Esophagus muscularis mucosa (tissue), 4 donors: ENCODE measurements around the gene LHX4.
A peak's percentile ranks its signal among the peaks of the same experiment; 100 is the strongest.

Source experiments
- EP300 ChIP-seq: sonication (generic); formaldehyde crosslinking; IDR thresholded peaks from one replicate; pipeline ENCODE4 v1.6.1; 2017; ENCODE audit warnings: antibody characterized with exemption
- POLR2AphosphoS5 ChIP-seq, 2 donors: sonication (generic); formaldehyde crosslinking; IDR thresholded peaks; one replicate each; pipeline ENCODE4 v1.6.1; 2017; ENCODE audit warnings: antibody characterized with exemption in 2 of 2
- TF ChIP-seq, protein P1 (sequence below), 3 experiments: fragments of 200-600 bp in 2 of 3; fragments of 450-650 bp in 1 of 3; sonication (generic) in 2 of 3; IDR thresholded peaks; one replicate each; pipeline ENCODE4 v1.5.1; 2017 to 2019; ENCODE audit warnings: antibody characterized with exemption in 3 of 3, mild to moderate bottlenecking in 2 of 3, moderate library complexity in 1 of 3

DNA sequence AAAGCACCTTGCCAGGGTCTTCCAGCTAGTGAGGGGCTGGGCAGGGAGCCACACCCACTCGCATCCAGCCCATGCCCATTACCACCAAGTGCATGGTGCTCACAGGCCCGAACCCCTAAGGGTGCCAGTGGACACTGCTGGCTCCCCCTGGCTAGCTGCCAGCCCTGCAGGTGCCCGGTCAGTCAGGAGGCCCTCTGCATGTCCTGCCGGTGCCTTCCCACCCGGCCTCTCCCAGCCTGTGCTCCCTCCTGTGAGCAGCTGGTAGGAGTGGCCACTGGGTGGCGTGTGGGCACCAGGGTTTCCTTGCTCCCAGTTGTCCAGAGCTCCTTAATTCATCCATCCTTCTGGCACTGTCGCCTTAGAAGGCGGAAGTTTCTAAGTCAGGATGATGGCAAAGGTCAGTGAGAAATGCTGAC, 42.0 kb upstream of the LHX4 start:
- TF ChIP-seq POLR2AphosphoS5 (IDR thresholded peaks at IDR 0.05) (no peak), EP300 (no peak)
- TF ChIP-seq, protein P1, sequence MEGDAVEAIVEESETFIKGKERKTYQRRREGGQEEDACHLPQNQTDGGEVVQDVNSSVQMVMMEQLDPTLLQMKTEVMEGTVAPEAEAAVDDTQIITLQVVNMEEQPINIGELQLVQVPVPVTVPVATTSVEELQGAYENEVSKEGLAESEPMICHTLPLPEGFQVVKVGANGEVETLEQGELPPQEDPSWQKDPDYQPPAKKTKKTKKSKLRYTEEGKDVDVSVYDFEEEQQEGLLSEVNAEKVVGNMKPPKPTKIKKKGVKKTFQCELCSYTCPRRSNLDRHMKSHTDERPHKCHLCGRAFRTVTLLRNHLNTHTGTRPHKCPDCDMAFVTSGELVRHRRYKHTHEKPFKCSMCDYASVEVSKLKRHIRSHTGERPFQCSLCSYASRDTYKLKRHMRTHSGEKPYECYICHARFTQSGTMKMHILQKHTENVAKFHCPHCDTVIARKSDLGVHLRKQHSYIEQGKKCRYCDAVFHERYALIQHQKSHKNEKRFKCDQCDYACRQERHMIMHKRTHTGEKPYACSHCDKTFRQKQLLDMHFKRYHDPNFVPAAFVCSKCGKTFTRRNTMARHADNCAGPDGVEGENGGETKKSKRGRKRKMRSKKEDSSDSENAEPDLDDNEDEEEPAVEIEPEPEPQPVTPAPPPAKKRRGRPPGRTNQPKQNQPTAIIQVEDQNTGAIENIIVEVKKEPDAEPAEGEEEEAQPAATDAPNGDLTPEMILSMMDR (IDR thresholded peaks at IDR 0.05): peak; percentile 39 to 62 (median 46)
